HEK293 (cell line): ENCODE measurements around the gene S100PBP.

Experiments
- CTCF ChIA-PET: fragments of 350-600 bp; formaldehyde crosslinking; extraction: SDS; loops from one replicate; lab custom pipeline; 2021; ENCODE audit warnings: antibody characterized with exemption; lab: Yijun Ruan, JAX
- POLR2A ChIA-PET: fragments of 300-600 bp; formaldehyde crosslinking; extraction: SDS; loops from one replicate; lab custom pipeline; 2020; ENCODE audit warnings: antibody characterized with exemption, inconsistent platforms; lab: Yijun Ruan, JAX
- H3K27ac ChIP-seq: fragments of 200-500 bp; sonication (Bioruptor generic); 2 replicates; pipeline ENCODE4 v1.5.1; 2014; ENCODE audit warnings: low read depth, low read length, control low read depth, inconsistent platforms; ENCODE audit errors: extremely low read depth
- H3K36me3 ChIP-seq, 2 experiments: fragments of 200-500 bp in 1 of 2; sonication (Bioruptor generic) in 1 of 2; 1 replicate in 1 of 2; 2 replicates in 1 of 2; pipeline ENCODE4 v1.5.1; 2014 to 2017; ENCODE audit warnings: inconsistent platforms in 2 of 2, low read length in 2 of 2; ENCODE audit not compliant: control insufficient read depth in 2 of 2, insufficient read depth in 1 of 2
- H3K4me1 ChIP-seq: fragments of 200-500 bp; sonication (Bioruptor generic); 2 replicates; pipeline ENCODE4 v1.5.1; 2014; ENCODE audit warnings: mild to moderate bottlenecking, low read length, inconsistent platforms; ENCODE audit not compliant: control insufficient read depth, insufficient read depth
- H3K4me3 ChIP-seq: 2 replicates; pipeline ENCODE4 v1.5.1; 2011; ENCODE audit warnings: low read depth, mild to moderate bottlenecking, control low read depth, low read length, moderate library complexity
- H3K9me3 ChIP-seq: fragments of 200-500 bp; sonication (Bioruptor generic); 2 replicates; pipeline ENCODE4 v1.5.1; 2014; ENCODE audit warnings: low read depth, low read length, inconsistent platforms; ENCODE audit not compliant: control insufficient read depth, insufficient read depth
- BCL11B ChIP-seq: fragments of 450-650 bp; formaldehyde crosslinking; IDR thresholded peaks from 2 replicates; pipeline ENCODE4 v1.5.1; 2016; ENCODE audit warnings: low read depth, missing biosample characterization, missing genetic modification characterization
- GFI1B ChIP-seq: fragments of 450-650 bp; formaldehyde crosslinking; IDR thresholded peaks from 2 replicates; pipeline ENCODE4 v1.5.1; 2016; ENCODE audit warnings: missing biosample characterization, missing genetic modification characterization
- PRDM1 ChIP-seq: fragments of 450-650 bp; formaldehyde crosslinking; IDR thresholded peaks from 2 replicates; pipeline ENCODE4; 2016; ENCODE audit warnings: missing biosample characterization, missing genetic modification characterization
- SP2 ChIP-seq: fragments of 450-650 bp; formaldehyde crosslinking; IDR thresholded peaks from 2 replicates; pipeline ENCODE4 v1.5.1; 2016; ENCODE audit warnings: missing biosample characterization, missing genetic modification characterization
- ZBTB48 ChIP-seq: fragments of 450-650 bp; formaldehyde crosslinking; IDR thresholded peaks from 2 replicates; pipeline ENCODE4 v1.5.1; 2016; ENCODE audit warnings: missing biosample characterization, missing genetic modification characterization
- ZNF114 ChIP-seq: fragments of 450-650 bp; formaldehyde crosslinking; IDR thresholded peaks from 2 replicates; pipeline ENCODE4 v1.5.0; 2017; ENCODE audit warnings: missing biosample characterization, missing genetic modification characterization
- ZNF223 ChIP-seq: fragments of 450-650 bp; formaldehyde crosslinking; IDR thresholded peaks from 2 replicates; pipeline ENCODE4 v1.5.1; 2016; ENCODE audit warnings: missing biosample characterization, missing genetic modification characterization
- ZNF239 ChIP-seq: fragments of 450-650 bp; formaldehyde crosslinking; IDR thresholded peaks from 2 replicates; pipeline ENCODE4 v1.5.1; 2016; ENCODE audit warnings: missing biosample characterization, missing genetic modification characterization
- ZNF248 ChIP-seq: fragments of 450-650 bp; formaldehyde crosslinking; IDR thresholded peaks from 2 replicates; pipeline ENCODE4 v1.5.1; 2017; ENCODE audit warnings: missing biosample characterization, missing genetic modification characterization
- ZNF292 ChIP-seq: fragments of 450-650 bp; formaldehyde crosslinking; IDR thresholded peaks from 2 replicates; pipeline ENCODE4 v1.5.1; 2016; ENCODE audit warnings: low read depth, missing biosample characterization, missing genetic modification characterization, borderline replicate concordance
- ZNF341 ChIP-seq: fragments of 450-650 bp; formaldehyde crosslinking; IDR thresholded peaks from 2 replicates; pipeline ENCODE4; 2016; ENCODE audit warnings: low read depth, missing biosample characterization, missing genetic modification characterization
- ZNF510 ChIP-seq: fragments of 450-650 bp; formaldehyde crosslinking; IDR thresholded peaks from 2 replicates; pipeline ENCODE4 v1.5.1; 2018; ENCODE audit warnings: mild to moderate bottlenecking, missing genetic modification characterization, missing biosample characterization; ENCODE audit not compliant: insufficient replicate concordance
- ZNF544 ChIP-seq: fragments of 450-650 bp; formaldehyde crosslinking; IDR thresholded peaks from 2 replicates; pipeline ENCODE4 v1.5.0; 2017; ENCODE audit warnings: missing biosample characterization, missing genetic modification characterization
- ZNF555 ChIP-seq: fragments of 450-650 bp; formaldehyde crosslinking; conservative IDR thresholded peaks from 2 replicates; pipeline ENCODE4 v1.5.1; 2017; ENCODE audit warnings: missing biosample characterization, mild to moderate bottlenecking, missing genetic modification characterization, inconsistent platforms
- ZNF623 ChIP-seq: fragments of 450-650 bp; formaldehyde crosslinking; IDR thresholded peaks from 2 replicates; pipeline ENCODE4 v1.5.1; 2016; ENCODE audit warnings: missing biosample characterization, missing genetic modification characterization
- ZNF654 ChIP-seq: fragments of 450-650 bp; formaldehyde crosslinking; IDR thresholded peaks from 2 replicates; pipeline ENCODE4 v1.5.1; 2016; ENCODE audit warnings: low read depth, missing biosample characterization, missing genetic modification characterization
- ZNF677 ChIP-seq: fragments of 450-650 bp; IDR thresholded peaks from 2 replicates; pipeline ENCODE4 v1.5.0; 2018; ENCODE audit warnings: missing biosample characterization, mild to moderate bottlenecking, missing genetic modification characterization, moderate library complexity
- ZNF701 ChIP-seq: fragments of 450-650 bp; formaldehyde crosslinking; IDR thresholded peaks from 2 replicates; pipeline ENCODE4 v1.5.1; 2016; ENCODE audit warnings: missing biosample characterization, missing genetic modification characterization
- ZNF776 ChIP-seq: fragments of 450-650 bp; formaldehyde crosslinking; IDR thresholded peaks from 2 replicates; pipeline ENCODE4 v1.5.0; 2017; ENCODE audit warnings: missing biosample characterization, missing genetic modification characterization, borderline replicate concordance
- ZNF785 ChIP-seq: fragments of 450-650 bp; formaldehyde crosslinking; IDR thresholded peaks from 2 replicates; pipeline ENCODE4 v1.5.1; 2016; ENCODE audit warnings: missing biosample characterization, missing genetic modification characterization
- TF ChIP-seq, protein P1 (sequence below): fragments of 450-650 bp; formaldehyde crosslinking; IDR thresholded peaks from 2 replicates; pipeline ENCODE4 v1.5.1; 2017; ENCODE audit warnings: missing biosample characterization, missing genetic modification characterization
- TF ChIP-seq, protein P2 (sequence below): fragments of 450-650 bp; formaldehyde crosslinking; IDR thresholded peaks from 2 replicates; pipeline ENCODE4 v1.5.1; 2016; ENCODE audit warnings: missing biosample characterization, missing genetic modification characterization
- TF ChIP-seq, protein P3 (sequence below): fragments of 450-650 bp; formaldehyde crosslinking; IDR thresholded peaks from 2 replicates; pipeline ENCODE4 v1.5.1; 2016; ENCODE audit warnings: missing biosample characterization, missing genetic modification characterization, borderline replicate concordance
- TF ChIP-seq, protein P4 (sequence below): fragments of 450-650 bp; formaldehyde crosslinking; IDR thresholded peaks from 2 replicates; pipeline ENCODE4 v1.5.1; 2016; ENCODE audit warnings: missing biosample characterization, missing genetic modification characterization, low read depth
- TF ChIP-seq, protein P5 (sequence below): fragments of 450-650 bp; formaldehyde crosslinking; IDR thresholded peaks from 2 replicates; pipeline ENCODE4 v1.5.1; 2016; ENCODE audit warnings: missing biosample characterization, missing genetic modification characterization

Gene S100PBP

DNA sequence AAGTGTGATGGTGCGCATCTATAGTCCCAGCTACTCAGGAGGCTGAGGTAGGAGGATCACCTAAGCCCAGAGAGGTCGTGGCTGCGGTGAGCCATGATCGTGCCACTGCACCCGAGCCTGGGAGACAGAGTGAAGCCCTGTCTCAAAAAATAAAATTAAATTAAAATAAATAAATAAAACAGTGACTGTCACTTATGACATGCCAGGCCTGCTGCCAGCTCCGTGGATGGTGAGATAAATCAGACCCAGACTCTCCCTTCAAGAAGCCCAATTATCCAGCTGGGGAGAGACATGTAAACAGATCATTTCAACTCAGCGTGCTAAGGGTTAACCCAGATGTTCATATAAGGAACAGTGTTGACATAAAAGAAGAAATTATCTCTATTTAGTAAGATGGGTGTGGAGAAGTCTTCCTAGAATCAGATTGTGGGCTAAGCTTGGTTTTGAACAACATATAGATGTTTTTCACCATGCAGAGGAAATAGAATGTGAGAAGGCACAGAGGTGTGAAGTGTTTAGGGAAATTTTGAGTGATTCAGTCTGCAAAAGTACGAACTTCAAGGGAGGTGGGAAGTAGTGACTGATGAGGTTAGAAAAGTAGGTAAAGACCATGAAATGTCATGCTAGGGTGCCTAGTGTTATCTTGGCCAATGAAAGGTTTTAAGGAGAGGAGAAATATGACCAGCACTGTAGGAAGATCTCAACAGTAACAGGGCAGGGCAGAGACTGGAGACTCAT lies 18.6 kb upstream of the S100PBP start:
- no peak for TF ChIP-seq ZNF114 (tag by site-specific recombination)
- TF ChIP-seq GFI1B (tag by site-specific recombination) = no peak
- TF ChIP-seq ZNF239 (tag by site-specific recombination) = no peak
- no peak for TF ChIP-seq ZBTB48 (tag by site-specific recombination)
- TF ChIP-seq ZNF555 (tag by site-specific recombination) = no peak
- TF ChIP-seq PRDM1 (tag by site-specific recombination) = no peak
- TF ChIP-seq ZNF623 (tag by site-specific recombination) = no peak
- TF ChIP-seq ZNF785 (tag by site-specific recombination) = no peak
- TF ChIP-seq ZNF544 (tag by site-specific recombination) = no peak
- TF ChIP-seq ZNF341 = no peak
- TF ChIP-seq, protein P1, sequence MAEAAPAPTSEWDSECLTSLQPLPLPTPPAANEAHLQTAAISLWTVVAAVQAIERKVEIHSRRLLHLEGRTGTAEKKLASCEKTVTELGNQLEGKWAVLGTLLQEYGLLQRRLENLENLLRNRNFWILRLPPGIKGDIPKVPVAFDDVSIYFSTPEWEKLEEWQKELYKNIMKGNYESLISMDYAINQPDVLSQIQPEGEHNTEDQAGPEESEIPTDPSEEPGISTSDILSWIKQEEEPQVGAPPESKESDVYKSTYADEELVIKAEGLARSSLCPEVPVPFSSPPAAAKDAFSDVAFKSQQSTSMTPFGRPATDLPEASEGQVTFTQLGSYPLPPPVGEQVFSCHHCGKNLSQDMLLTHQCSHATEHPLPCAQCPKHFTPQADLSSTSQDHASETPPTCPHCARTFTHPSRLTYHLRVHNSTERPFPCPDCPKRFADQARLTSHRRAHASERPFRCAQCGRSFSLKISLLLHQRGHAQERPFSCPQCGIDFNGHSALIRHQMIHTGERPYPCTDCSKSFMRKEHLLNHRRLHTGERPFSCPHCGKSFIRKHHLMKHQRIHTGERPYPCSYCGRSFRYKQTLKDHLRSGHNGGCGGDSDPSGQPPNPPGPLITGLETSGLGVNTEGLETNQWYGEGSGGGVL (tag by site-specific recombination) = no peak
- no peak for TF ChIP-seq ZNF223
- no peak for TF ChIP-seq ZNF677
- TF ChIP-seq, protein P2, sequence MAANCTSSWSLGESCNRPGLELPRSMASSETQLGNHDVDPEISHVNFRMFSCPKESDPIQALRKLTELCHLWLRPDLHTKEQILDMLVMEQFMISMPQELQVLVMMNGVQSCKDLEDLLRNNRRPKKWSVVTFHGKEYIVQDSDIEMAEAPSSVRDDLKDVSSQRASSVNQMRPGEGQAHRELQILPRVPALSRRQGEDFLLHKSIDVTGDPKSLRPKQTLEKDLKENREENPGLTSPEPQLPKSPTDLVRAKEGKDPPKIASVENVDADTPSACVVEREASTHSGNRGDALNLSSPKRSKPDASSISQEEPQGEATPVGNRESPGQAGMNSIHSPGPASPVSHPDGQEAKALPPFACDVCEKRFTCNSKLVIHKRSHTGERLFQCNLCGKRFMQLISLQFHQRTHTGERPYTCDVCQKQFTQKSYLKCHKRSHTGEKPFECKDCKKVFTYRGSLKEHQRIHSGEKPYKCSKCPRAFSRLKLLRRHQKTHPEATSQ (tag by site-specific recombination) = no peak
- Histone ChIP-seq H3K27ac (no peak overlapping the region), H3K4me3 (no peak overlapping the region), H3K36me3 (peaks cover 42 to 76% of the 10 kb centered on the region in 2 experiments), H3K4me1 (no peaks in the 10 kb centered on the region), H3K9me3 (no peaks in the 10 kb centered on the region)
- ChIA-PET POLR2A (no interaction called here), CTCF (interaction anchor here (0.6 to 0.9 kb wide), 3 partner anchors 26 to 1102 kb away, joined by 3 to 6 read pairs (median 3); no protein-coding TSS in a partner anchor)

DNA sequence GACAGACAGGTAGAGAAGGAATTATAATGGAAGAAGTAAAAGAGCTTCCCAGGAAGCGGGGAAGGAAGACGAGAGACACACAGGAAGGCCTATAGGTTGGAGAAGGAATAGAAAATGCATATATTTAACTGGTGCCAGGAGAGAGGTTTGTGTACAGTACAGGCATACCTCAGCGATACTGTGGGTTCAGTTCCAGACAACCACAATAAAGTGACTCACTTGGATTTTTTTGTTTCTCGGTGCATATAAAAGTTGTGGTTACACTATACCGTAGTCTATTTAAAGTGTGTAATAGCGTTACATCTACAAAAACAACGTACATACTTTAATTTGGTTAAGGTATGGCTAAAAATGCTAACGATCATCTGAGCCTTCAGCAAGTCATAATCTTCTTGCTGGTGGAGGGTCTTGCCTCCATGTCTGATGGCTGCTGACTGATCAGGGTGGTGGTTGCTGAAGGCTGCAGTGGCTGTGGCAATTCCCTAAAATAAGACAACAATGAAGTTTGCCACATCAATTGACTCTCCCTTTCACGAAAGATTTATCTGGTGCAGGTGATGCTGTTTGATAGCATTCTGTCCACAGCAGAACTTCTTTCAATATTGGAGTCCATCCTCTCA lies 16.2 kb upstream of the S100PBP start:
- H3K36me3 ChIP-seq = peaks cover 23 to 72% of the 10 kb centered on the region in 2 experiments
- CTCF ChIA-PET = no interaction called here
- POLR2A ChIA-PET = no interaction called here
- no peaks in the 10 kb centered on the region for H3K4me1 ChIP-seq
- no peak overlapping the region for H3K27ac ChIP-seq
- no peaks in the 10 kb centered on the region for H3K9me3 ChIP-seq
- H3K4me3 ChIP-seq = no peak overlapping the region
- no peak for TF ChIP-seq PRDM1 (tag by site-specific recombination)
- TF ChIP-seq, protein P3, sequence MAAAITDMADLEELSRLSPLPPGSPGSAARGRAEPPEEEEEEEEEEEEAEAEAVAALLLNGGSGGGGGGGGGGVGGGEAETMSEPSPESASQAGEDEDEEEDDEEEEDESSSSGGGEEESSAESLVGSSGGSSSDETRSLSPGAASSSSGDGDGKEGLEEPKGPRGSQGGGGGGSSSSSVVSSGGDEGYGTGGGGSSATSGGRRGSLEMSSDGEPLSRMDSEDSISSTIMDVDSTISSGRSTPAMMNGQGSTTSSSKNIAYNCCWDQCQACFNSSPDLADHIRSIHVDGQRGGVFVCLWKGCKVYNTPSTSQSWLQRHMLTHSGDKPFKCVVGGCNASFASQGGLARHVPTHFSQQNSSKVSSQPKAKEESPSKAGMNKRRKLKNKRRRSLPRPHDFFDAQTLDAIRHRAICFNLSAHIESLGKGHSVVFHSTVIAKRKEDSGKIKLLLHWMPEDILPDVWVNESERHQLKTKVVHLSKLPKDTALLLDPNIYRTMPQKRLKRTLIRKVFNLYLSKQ (tag by site-specific recombination) = no peak
- TF ChIP-seq BCL11B = no peak
- no peak for TF ChIP-seq SP2 (tag by site-specific recombination)
- no peak for TF ChIP-seq ZNF654 (tag by site-specific recombination)
- TF ChIP-seq, protein P4, sequence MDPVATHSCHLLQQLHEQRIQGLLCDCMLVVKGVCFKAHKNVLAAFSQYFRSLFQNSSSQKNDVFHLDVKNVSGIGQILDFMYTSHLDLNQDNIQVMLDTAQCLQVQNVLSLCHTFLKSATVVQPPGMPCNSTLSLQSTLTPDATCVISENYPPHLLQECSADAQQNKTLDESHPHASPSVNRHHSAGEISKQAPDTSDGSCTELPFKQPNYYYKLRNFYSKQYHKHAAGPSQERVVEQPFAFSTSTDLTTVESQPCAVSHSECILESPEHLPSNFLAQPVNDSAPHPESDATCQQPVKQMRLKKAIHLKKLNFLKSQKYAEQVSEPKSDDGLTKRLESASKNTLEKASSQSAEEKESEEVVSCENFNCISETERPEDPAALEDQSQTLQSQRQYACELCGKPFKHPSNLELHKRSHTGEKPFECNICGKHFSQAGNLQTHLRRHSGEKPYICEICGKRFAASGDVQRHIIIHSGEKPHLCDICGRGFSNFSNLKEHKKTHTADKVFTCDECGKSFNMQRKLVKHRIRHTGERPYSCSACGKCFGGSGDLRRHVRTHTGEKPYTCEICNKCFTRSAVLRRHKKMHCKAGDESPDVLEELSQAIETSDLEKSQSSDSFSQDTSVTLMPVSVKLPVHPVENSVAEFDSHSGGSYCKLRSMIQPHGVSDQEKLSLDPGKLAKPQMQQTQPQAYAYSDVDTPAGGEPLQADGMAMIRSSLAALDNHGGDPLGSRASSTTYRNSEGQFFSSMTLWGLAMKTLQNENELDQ = no peak
- TF ChIP-seq, protein P5, sequence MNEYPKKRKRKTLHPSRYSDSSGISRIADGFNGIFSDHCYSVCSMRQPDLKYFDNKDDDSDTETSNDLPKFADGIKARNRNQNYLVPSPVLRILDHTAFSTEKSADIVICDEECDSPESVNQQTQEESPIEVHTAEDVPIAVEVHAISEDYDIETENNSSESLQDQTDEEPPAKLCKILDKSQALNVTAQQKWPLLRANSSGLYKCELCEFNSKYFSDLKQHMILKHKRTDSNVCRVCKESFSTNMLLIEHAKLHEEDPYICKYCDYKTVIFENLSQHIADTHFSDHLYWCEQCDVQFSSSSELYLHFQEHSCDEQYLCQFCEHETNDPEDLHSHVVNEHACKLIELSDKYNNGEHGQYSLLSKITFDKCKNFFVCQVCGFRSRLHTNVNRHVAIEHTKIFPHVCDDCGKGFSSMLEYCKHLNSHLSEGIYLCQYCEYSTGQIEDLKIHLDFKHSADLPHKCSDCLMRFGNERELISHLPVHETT (tag by site-specific recombination) = no peak
- TF ChIP-seq ZNF292 (tag by site-specific recombination) = no peak
- no peak for TF ChIP-seq ZNF248 (tag by site-specific recombination)
- TF ChIP-seq ZNF701 (tag by site-specific recombination) = no peak
- TF ChIP-seq ZNF510 (tag by site-specific recombination) = no peak
- no peak for TF ChIP-seq ZNF776 (tag by site-specific recombination)
